Stimulated activated CD8-positive, alpha-beta memory T cell treated with anti-CD3 and anti-CD28 coated beads, Interleukin-15, amount 100 ng/mL, for 24 hours (primary cell): ENCODE results near the gene PROCR.
"Not testable (repeated sequence)": the region's sequence is repeated elsewhere in the genome, so short reads cannot be mapped to it uniquely, and the experiment has no call there.

Source experiments
- DNase-seq: peaks from one replicate; pipeline ENCODE4 v3.0.0-alpha.2; 2020; ENCODE audit warnings: low read depth

The PROCR gene

DNA sequence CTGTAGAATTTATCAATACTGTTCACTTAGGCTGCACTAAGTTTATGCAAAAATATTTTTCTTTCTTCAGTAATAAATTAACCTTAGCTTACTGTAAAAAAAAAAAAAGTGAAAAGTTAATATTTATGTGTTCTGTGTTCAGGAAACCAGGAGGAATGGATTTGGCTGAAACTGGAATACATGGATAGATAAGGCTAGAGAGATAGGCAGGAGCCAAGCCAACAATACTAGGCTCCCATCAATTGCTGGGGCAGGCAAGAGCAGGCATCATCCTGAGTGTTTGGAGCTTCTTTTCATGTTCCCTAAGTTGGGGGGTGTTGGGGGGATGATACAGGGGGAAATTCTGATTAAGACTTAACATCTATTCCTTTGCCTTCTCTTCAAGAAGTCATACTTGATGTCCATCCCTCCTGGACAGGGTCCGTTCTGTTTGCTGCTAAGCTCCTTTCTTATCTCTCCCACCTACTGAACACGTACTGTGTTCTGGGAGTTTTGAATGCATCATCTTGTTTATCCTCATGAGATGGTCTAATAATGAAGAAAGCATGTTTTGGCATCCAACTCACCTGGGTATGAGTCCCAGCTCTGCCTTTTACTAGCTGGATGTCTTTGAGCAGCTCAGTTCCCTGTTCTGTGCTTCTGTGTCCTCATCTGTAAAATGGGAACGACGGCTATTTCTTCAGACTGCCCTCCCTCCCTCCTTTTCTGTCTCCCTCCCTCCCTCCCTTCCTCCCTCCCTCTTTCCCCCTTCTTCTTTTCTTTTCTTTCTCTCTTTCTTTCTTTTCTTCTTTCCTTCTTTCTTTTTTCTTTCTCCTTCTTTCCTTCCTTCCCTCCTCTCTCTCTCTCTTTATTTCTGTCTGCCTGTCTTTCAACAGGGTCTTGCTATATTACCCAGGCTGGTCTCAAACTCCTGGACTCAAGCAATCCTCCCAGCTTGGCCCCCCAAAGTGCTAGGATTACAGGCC lies 6.4 kb upstream of the PROCR start:
- DNase-seq: no peak

DNA sequence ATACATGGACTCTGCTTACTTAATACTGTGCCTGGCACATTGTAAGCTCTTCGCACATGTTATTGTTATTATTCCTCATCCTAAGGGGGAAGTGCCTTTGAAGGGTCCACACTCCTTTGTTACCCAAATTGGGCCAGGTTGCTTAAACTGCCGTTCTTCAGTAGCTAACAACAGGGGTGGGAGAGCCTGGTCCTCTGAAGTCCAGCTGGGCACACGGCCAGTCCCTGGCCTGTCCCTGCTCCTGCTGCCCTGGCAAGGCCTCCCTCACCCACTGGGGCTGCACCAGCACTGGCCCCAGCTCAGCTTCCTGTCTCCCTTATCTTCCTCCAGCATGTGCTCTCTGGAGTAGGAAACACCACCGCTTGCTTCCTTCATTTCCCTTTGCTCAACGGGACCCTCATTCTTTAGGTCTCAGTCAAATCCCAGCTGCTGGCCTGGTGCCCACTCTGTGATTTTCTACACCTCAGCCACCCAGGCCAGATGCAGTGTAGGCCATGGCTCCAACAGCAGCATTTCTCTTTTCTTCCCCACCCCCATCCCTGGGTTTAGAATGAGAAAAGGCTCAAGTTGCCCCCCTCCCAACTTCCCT lies 5.5 kb upstream of the PROCR start:
- no peak for DNase-seq

DNA sequence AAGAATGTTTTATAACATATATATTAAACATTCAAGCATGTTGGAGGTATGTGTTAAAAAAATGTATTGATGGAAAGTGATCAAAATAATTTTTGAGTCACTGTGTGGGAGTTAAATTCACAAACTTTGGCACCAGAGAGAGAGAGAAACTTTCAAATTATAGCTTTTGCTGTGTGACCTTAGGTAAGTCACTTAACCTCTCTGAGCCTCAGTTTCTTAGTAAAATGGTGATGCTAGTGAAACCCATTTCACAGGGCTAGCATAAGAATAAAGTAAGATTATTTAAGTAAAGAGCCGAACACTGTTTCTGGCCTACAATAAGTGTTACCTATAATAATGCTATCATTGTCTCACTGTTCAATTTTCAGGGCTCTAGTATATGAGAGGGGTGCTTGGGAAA lies 4.1 kb upstream of the PROCR start:
- no peak for DNase-seq

- not testable (repeated sequence) for DNase-seq
These were observed 3.0 kb upstream of the PROCR start for GRCh38 chr20:35168701-35169409.

DNA sequence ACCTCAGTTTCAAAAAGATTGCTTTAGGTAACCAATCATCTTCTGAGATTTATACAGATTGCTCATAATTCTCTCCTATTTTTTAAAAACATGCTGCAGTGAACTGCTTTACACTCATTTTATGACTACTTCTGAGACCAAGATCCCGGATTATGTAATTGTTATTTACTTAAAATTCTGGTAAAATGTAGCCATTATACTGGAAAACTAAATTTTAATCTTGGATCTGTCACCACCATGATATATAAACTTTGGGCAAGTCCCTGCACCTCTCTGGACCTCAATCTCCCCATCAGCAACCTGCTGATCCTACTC lies 477 bp upstream of the PROCR start:
- DNase-seq: no peak

- no peak for DNase-seq
These were observed 548 bp downstream of the PROCR start for GRCh38 chr20:35172434-35172806.

- no peak for DNase-seq
These were observed 1.8 kb downstream of the PROCR start for GRCh38 chr20:35173576-35174192.

DNA sequence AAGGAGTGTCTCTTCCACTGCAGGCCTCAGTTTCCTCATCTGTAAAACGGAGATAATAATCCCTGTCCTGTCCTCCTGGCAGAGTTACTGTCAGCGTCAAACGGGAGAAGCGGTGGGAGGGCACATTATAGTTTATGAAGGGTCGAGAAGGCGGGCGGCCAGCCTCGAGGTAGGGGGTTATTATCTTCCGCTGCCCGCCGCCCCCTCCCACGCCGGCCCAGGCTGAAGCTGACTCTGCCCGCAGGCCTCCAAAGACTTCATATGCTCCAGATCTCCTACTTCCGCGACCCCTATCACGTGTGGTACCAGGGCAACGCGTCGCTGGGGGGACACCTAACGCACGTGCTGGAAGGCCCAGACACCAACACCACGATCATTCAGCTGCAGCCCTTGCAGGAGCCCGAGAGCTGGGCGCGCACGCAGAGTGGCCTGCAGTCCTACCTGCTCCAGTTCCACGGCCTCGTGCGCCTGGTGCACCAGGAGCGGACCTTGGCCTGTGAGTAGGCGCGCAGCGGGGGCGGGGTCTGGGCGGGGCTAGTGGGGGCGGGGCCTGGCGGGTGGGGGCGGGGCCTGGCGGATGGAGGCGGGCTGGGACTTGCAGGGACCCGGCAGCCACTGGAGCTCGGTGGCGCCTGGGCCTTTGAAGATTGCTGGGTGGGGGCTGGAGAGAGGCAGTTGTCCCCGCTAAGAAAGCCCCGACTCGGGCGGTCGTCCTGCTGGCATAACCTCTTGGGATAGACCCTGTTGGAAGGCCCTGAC lies 2.8 kb downstream of the PROCR start:
- no peak for DNase-seq

DNA sequence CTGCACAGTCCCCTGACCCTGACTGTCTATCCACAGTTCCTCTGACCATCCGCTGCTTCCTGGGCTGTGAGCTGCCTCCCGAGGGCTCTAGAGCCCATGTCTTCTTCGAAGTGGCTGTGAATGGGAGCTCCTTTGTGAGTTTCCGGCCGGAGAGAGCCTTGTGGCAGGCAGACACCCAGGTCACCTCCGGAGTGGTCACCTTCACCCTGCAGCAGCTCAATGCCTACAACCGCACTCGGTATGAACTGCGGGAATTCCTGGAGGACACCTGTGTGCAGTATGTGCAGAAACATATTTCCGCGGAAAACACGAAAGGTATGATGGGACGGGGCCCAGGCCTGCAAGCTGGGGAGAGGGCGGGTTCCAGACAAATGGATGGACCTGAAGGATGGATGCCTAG lies 4.3 kb downstream of the PROCR start:
- no peak for DNase-seq

DNA sequence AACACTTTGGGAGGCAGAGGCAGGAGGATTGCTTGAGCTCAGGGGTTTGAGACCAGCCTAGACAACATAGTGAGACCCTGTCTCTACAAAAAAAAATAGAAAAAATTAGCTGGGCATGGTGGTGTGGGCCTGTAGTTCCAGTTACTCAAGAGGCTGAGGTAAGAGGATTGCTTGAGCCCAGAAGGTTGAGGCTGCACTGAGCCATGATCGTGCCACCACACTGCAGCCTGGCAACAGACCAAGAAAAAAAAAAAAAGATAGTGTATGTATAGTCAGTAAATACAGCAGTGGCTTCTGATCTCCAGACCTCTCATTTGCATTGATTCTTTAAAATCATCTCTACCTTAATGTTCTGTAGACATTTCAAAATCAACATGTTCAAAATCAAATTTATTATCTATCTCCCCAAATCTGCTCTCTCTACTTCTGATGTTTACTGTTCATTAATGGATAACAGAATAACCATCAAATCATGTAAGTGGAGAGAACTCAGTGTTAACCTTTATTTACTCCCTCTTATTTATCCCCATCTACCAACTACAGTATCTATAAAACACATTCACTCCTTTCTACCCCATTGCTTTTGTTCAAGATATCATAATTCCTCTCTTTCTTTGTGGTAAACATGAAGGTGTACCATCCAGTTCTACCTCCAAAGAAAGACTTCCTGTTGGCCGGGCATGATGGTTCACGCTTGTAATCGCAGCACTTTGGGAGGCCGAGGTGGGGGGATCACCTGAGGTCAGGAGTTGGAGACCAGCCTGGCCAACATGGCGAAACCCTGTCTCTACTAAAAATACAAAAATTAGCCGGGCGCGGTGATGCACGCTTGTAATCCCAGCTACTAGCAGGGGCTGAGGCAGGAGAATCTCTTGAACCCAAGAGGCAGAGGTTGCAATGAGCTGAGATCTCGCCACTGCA lies 7.7 kb downstream of the PROCR start:
- no peak for DNase-seq

DNA sequence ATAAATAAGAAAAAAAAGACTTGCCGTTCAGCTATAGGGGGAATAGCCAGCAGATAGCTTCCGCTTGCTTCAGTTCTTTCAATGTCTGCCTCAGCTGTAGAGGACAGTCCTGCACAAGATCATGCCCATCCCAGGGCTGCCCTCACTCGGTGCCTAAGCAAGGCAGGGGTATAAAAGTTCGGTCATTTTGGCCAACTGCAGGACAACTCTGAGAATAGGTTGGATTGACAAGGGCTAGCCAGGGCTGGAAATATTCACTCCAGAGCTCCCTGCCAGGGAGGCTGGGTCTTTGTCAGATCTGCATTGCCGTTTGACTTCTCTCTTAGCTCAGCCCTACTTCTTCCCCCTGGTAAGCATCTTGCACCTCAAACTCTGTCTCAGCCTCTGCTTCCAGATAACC lies 8.4 kb downstream of the PROCR start:
- no peak for DNase-seq

DNA sequence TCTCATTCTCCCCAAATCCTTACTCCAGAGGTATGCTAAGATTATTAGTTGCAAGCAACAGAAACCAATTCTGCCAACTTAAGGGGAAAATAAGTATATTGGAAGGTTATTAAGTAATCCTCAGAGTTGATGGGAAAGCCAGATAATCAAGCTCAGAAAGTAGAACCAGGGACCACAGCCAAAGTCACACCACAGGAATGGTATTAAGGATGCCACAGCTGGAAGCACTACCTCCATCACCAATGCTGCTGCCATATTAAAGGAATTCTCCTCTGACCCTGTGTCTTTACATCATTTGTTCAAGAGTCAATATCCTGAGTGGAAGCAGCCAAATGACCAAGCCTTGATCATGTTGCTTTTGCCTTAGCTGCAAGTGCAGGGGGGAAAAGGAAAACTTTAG lies 9.9 kb downstream of the PROCR start:
- no peak for DNase-seq

DNA sequence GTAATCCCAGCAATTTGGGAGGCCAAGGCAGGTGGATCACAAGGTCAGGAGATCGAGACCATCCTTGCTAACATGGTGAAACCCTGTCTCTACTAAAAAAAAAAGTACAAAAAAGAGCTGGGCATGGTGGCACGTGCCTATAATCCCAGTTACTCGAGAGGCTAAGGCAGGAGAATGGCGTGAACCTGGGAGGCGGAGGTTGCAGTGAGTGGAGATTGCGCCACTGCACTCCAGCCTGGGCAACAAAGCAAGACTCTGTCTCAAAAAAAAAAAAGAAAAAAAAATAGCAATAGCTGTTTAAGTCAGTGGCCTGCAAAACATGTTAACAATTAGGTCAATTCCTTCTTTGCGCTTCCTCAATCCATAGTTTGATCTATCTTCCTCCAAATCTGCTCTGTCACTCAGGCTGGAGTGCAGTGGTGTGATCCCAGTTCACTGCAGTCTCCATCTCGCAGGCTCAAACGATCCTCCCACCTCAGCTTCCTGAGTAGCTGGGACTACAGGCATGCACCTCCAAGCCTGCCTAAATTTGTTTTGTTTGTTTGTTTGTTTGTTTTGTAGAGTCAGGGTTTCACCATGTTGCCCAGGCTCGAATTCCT lies 14.9 kb downstream of the PROCR start:
- DNase-seq: not testable (repeated sequence)

DNA sequence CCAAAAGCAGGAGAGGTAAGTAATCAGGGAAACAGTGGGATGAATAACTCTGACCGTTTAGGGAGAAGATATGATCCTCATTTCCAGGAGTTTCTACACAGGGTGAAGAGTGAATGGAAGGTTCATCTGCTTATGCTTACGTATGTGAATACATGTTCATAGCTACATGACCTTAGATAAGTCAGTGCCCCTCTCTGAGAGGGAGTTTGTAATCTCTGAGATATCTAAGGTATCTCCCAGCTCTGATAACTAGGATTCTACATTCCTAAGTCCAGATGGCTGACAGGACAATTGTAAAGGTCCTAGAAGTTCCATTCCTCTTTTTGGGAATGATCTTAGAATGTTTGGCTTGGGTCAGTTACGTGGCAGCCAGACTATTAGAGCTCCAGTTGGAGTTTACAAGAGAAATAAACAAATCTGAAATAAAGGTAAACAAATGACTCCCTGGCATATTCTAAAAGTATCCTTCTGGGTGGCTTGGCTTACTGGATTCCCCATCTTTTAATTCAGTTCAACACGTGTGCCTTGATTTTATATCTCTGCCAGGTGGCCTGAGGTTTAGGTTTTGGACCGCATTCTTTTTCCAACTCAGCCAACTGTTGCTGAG lies 15.8 kb downstream of the PROCR start:
- no peak for DNase-seq

- not testable (repeated sequence) for DNase-seq
These were observed 17.4 kb downstream of the PROCR start for GRCh38 chr20:35189223-35189622.

- DNase-seq: no peak
These were observed 18.7 kb downstream of the PROCR start for GRCh38 chr20:35190556-35190955.

DNA sequence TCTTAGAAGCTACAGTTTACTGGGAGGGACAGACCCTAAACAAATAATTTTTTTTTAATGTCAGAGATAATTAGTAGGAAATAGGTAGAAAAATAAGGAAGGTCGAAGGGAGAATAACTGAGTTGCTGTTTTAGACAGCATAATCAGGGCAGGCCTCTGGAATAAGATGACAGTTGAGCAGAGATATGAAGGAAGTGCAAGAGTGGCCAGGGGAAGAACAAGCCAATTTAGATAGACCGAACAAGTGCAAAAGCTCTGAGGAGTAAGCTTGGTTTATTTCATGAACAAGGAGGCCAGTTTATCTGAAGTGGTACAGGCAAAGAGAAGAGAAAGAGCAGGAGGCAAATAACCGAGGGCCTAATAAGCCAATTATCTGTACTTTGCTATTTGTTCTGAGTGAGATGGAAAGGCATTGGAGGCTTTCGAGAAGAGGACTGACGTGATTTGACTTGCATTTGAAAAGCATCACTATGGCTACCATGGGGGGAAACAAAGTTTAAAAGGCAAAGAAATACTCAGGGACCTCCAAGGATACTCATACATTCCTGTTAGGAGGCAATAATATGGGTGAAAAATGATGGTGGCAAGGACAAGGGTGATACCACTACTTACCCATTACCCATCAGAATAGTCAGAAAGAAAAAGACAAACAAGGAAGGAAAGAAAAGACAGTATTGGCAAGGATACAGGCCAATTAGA lies 19.7 kb downstream of the PROCR start:
- DNase-seq: no peak

- DNase-seq: no peak
These were observed 20.4 kb downstream of the PROCR start for GRCh38 chr20:35192118-35192872.
